CD8-positive, alpha-beta memory T cell (primary cell): ENCODE data around the gene SCGB3A2. TPM values are rescaled to one million over a fixed set of nuclear protein-coding genes. Genes with fewer than 3 reads are reported as not detected.

Experiments
- CTCF ChIA-PET: fragments of 350-600 bp; sonication (Branson Sonifier 250); formaldehyde crosslinking; loops from one replicate; lab custom pipeline; 2021; ENCODE audit warnings: antibody characterized with exemption; lab: Charles Lee
- POLR2A ChIA-PET: fragments of 350-600 bp; sonication (Branson Sonifier 250); formaldehyde crosslinking; loops from one replicate; lab custom pipeline; 2021; ENCODE audit warnings: antibody characterized with exemption; lab: Charles Lee
- DNase-seq, 5 donors: peaks; one replicate each; pipeline versions ENCODE4 v3.0.0 to v3.0.0-alpha.2; 2020 to 2022; ENCODE audit warnings: mixed read lengths in 1 of 5
- H3K27ac ChIP-seq: one replicate; pipeline ENCODE4 v1.7.0; 2013; ENCODE audit warnings: low read depth, mild to moderate bottlenecking, low read length, moderate library complexity
- H3K27me3 ChIP-seq: 2 replicates; pipeline ENCODE4 v1.7.0; 2013; ENCODE audit warnings: low read length, mild to moderate bottlenecking; ENCODE audit not compliant: insufficient read depth, poor library complexity, severe bottlenecking
- H3K36me3 ChIP-seq: 2 replicates; pipeline ENCODE4 v1.7.0; 2013; ENCODE audit warnings: mild to moderate bottlenecking, low read length, moderate library complexity; ENCODE audit not compliant: insufficient read depth
- H3K4me1 ChIP-seq: 2 replicates; pipeline ENCODE4 v1.7.0; 2013; ENCODE audit warnings: mild to moderate bottlenecking, low read length, moderate library complexity; ENCODE audit not compliant: insufficient read depth
- H3K4me3 ChIP-seq: 2 replicates; pipeline ENCODE4 v1.7.0; 2013; ENCODE audit warnings: mild to moderate bottlenecking, low read length
- H3K9me3 ChIP-seq: 2 replicates; pipeline ENCODE4 v1.7.0; 2013; ENCODE audit warnings: mild to moderate bottlenecking, low read length
- H3K27ac Mint-ChIP-seq, 8 donors: one replicate each; pipeline ENCODE4 v1.8.0; 2020 to 2021; ENCODE audit warnings: mixed read lengths in 8 of 8, mild to moderate bottlenecking in 6 of 8, inconsistent platforms in 3 of 8, moderate library complexity in 3 of 8
- H3K27me3 Mint-ChIP-seq, 2 donors: one replicate each; pipeline ENCODE4 v1.8.0; 2020 to 2021; ENCODE audit warnings: mixed read lengths in 2 of 2, mild to moderate bottlenecking in 1 of 2, moderate library complexity in 1 of 2
- H3K36me3 Mint-ChIP-seq, 3 donors: one replicate each; pipeline ENCODE4 v1.8.0; 2020 to 2021; ENCODE audit warnings: mixed read lengths in 3 of 3, inconsistent platforms in 1 of 3, mild to moderate bottlenecking in 1 of 3
- H3K4me1 Mint-ChIP-seq, 3 donors: one replicate each; pipeline ENCODE4 v1.8.0; 2020 to 2021; ENCODE audit warnings: mixed read lengths in 3 of 3, inconsistent platforms in 1 of 3, mild to moderate bottlenecking in 1 of 3
- H3K4me3 Mint-ChIP-seq, 7 donors: one replicate each; pipeline ENCODE4 v1.8.0; 2020 to 2021; ENCODE audit warnings: mixed read lengths in 7 of 7, mild to moderate bottlenecking in 6 of 7, moderate library complexity in 4 of 7, inconsistent platforms in 2 of 7
- H3K9me3 Mint-ChIP-seq, 5 donors: one replicate each; pipeline ENCODE4 v1.8.0; 2020 to 2022; ENCODE audit warnings: mixed read lengths in 5 of 5, mild to moderate bottlenecking in 3 of 5, moderate library complexity in 2 of 5, inconsistent platforms in 1 of 5
- polyA plus RNA-seq: library from polyadenylated mRNA; unstranded; fragments of 300-500 nt; fragmentation: Illumina TruSeq; gene quantifications from one replicate; pipeline ENCODE4 v1.2.3, GENCODE V29; 2021
- total RNA-seq, 2 experiments: library from RNA; stranded (reverse); gene quantifications; one replicate each; pipeline ENCODE4 v1.2.3, GENCODE V29; 2021

SCGB3A2 gene
- total and polyA plus RNA-seq, 3 experiments from 2014 or later, result not detected

DNA sequence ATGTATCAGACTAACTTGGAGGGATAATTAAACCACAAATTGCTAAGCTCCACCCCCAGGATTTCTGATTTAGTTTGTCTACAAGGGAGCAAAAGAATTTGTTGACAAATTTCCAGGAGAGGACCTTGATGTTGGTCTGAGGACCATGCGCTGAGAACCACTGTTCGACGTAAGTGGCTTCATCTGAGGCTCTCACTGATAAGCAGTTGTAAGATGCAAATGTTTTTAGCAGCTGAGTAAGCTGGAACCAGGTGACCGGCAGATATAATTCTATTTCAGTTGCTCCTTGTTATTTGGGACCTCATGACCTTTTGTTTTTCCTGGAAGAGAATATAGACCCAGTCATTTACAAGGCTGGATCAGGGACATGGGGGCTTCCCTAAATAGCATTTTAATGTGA, 32.9 kb upstream of the SCGB3A2 start:
- peaks cover 8 to 16% of the 10 kb centered on the region in 2 donors for H3K27me3 Mint-ChIP-seq
- H3K4me3 Mint-ChIP-seq, result no peak overlapping the region
- H3K27ac ChIP-seq, result no peak overlapping the region
- DNase-seq, result no peak
- no peaks in the 10 kb centered on the region for H3K4me1 Mint-ChIP-seq
- H3K4me1 ChIP-seq, result no peaks in the 10 kb centered on the region
- no peaks in the 10 kb centered on the region for H3K9me3 ChIP-seq
- no peak overlapping the region for H3K4me3 ChIP-seq
- no peaks in the 10 kb centered on the region for H3K9me3 Mint-ChIP-seq
- H3K36me3 Mint-ChIP-seq, result no peaks in the 10 kb centered on the region
- H3K27me3 ChIP-seq, result no peaks in the 10 kb centered on the region
- no peaks in the 10 kb centered on the region for H3K36me3 ChIP-seq
- CTCF ChIA-PET, result no interaction called here
- H3K27ac Mint-ChIP-seq, result no peak overlapping the region
- POLR2A ChIA-PET, result no interaction called here

DNA sequence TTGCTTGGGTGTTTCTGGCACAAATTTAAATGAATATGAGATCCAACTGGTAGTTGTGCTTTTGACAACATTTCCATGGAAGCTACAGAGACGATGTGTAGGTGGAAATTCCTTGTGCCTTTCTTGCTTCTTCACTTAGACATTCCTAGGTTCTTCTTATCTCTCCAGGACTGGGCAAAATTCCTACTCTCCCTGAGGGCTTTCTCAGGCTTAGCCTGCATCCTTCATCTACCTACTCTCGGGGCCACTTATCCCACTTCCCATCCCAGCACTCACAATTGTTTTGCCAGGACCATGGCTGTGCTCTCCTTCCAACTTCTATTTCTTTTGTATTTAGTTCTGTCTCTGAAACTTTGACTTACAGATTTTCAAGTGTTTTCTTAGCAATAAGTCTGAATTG, 29.3 kb upstream of the SCGB3A2 start:
- Histone ChIP-seq H3K27me3 (no peaks in the 10 kb centered on the region), H3K9me3 (no peaks in the 10 kb centered on the region), H3K27ac (no peak overlapping the region), H3K4me3 (no peak overlapping the region), H3K4me1 (no peaks in the 10 kb centered on the region), H3K36me3 (no peaks in the 10 kb centered on the region)
- peaks cover 3 to 14% of the 10 kb centered on the region in 2 donors for H3K27me3 Mint-ChIP-seq
- POLR2A ChIA-PET, result no interaction called here
- no peaks in the 10 kb centered on the region for H3K4me1 Mint-ChIP-seq
- H3K4me3 Mint-ChIP-seq, result no peak overlapping the region
- DNase-seq, result no peak
- H3K9me3 Mint-ChIP-seq, result no peaks in the 10 kb centered on the region
- no peak overlapping the region for H3K27ac Mint-ChIP-seq
- no peaks in the 10 kb centered on the region for H3K36me3 Mint-ChIP-seq
- CTCF ChIA-PET, result no interaction called here

GRCh38 chr5:147851578-147851977, 26.9 kb upstream of the SCGB3A2 start:
- POLR2A ChIA-PET, result no interaction called here
- Histone ChIP-seq H3K4me3 (no peak overlapping the region), H3K4me1 (no peaks in the 10 kb centered on the region), H3K27me3 (no peaks in the 10 kb centered on the region), H3K27ac (no peak overlapping the region), H3K36me3 (no peaks in the 10 kb centered on the region), H3K9me3 (no peaks in the 10 kb centered on the region)
- DNase-seq, result no peak
- Mint-ChIP-seq H3K4me3 (no peak overlapping the region), H3K27me3 (peaks cover 3 to 23% of the 10 kb centered on the region in 2 donors), H3K36me3 (no peaks in the 10 kb centered on the region), H3K9me3 (no peaks in the 10 kb centered on the region), H3K4me1 (no peaks in the 10 kb centered on the region), H3K27ac (no peak overlapping the region)
- CTCF ChIA-PET, result interaction anchor here (1.0 kb wide), 1 partner anchor 9 kb away, joined by 3 read pairs; no protein-coding TSS in a partner anchor

DNA sequence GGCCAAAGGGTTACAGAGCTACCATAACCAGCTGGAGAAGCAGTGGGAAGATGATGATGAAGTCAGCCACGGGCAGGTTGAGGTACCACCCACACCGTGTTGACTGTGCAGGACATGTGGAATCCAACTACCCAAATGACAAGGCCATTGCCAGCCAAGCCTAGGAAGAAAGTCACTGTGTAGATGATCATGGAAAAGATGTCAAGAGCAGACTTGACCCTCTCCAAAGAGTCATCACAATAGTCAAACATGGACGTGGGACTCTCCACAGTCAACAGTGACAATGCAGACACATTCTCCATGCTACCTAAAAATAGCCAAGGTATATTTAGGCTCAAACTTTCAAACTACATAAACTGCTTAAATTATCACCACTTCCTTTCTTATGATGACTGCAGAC, 26.1 kb upstream of the SCGB3A2 start:
- no peaks in the 10 kb centered on the region for H3K36me3 ChIP-seq
- H3K9me3 ChIP-seq, result no peaks in the 10 kb centered on the region
- H3K4me1 ChIP-seq, result no peaks in the 10 kb centered on the region
- no peak for DNase-seq
- POLR2A ChIA-PET, result no interaction called here
- CTCF ChIA-PET, result interaction anchor here (1.0 kb wide), 1 partner anchor 8 kb away, joined by 3 read pairs; no protein-coding TSS in a partner anchor
- Mint-ChIP-seq H3K27me3 (peaks cover 3 to 23% of the 10 kb centered on the region in 2 donors), H3K36me3 (no peaks in the 10 kb centered on the region), H3K27ac (no peak overlapping the region), H3K4me3 (no peak overlapping the region), H3K4me1 (peaks cover 0 to 1% (median 0%) of the 10 kb centered on the region in 3 donors), H3K9me3 (no peaks in the 10 kb centered on the region)
- no peak overlapping the region for H3K4me3 ChIP-seq
- no peak overlapping the region for H3K27ac ChIP-seq
- no peaks in the 10 kb centered on the region for H3K27me3 ChIP-seq

DNA sequence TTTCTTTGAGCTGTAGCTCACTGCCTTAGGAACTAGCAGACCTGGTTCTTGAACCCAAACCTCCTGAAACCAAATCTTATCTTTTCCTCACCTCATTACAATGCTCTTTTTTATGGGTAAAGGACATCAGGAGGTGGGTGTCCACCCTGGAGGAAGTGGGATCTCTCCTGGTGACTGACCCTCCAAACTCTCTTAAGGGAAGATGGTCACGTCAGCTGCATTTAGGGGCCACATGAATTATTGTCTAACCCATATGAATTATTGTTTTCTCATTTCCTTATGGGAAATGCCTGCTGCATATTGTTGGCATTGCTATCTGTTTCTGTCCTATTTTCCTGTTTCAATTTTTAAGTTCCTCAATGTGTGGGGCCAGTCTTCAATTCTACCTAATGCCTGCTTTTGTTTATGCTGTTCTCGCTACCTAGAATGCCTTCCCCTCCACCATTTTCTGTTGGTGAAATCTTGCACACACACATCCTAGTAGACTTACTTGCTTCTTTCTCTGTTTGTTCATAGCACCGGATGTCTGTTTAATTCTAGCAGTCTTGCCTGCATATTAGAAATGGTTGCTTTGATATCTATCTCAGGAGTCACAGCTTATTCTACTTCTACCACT, 25.0 kb upstream of the SCGB3A2 start:
- peaks cover 0 to 5% (median 0%) of the 10 kb centered on the region in 3 donors for H3K4me1 Mint-ChIP-seq
- Histone ChIP-seq H3K4me3 (no peak overlapping the region), H3K27ac (no peak overlapping the region), H3K27me3 (no peaks in the 10 kb centered on the region), H3K9me3 (no peaks in the 10 kb centered on the region), H3K4me1 (no peaks in the 10 kb centered on the region), H3K36me3 (no peaks in the 10 kb centered on the region)
- CTCF ChIA-PET, result no interaction called here
- POLR2A ChIA-PET, result no interaction called here
- no peak overlapping the region for H3K27ac Mint-ChIP-seq
- no peak for DNase-seq
- peaks cover 4 to 24% of the 10 kb centered on the region in 2 donors for H3K27me3 Mint-ChIP-seq
- H3K4me3 Mint-ChIP-seq, result no peak overlapping the region
- H3K9me3 Mint-ChIP-seq, result no peaks in the 10 kb centered on the region
- no peaks in the 10 kb centered on the region for H3K36me3 Mint-ChIP-seq

DNA sequence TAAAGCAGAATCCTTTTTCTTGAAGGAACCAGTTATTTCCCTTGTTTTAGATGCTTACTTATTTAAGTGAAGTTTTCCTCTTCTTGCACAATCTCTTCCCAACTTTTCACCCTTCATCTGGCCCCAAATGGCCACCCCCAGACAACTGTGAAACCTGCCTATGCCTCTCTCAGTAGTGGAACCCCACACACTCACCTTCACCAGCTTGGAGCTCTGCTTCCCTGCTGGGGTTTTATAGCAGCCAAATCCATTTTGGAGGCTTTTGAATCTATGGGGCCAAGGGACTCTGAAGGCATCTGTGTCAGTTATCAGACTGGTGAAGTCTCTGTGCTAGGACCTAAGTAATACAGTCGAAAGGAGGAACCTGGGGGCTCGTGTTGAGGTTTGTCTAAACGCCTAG, 24.2 kb upstream of the SCGB3A2 start:
- H3K36me3 Mint-ChIP-seq, result no peaks in the 10 kb centered on the region
- H3K4me1 ChIP-seq, result no peaks in the 10 kb centered on the region
- ChIA-PET POLR2A (no interaction called here), CTCF (interaction anchor here (0.7 kb wide), 1 partner anchor 8 kb away, joined by 3 read pairs; no protein-coding TSS in a partner anchor)
- DNase-seq, result no peak
- H3K27ac ChIP-seq, result no peak overlapping the region
- H3K4me3 ChIP-seq, result no peak overlapping the region
- H3K9me3 ChIP-seq, result no peaks in the 10 kb centered on the region
- no peaks in the 10 kb centered on the region for H3K36me3 ChIP-seq
- H3K4me3 Mint-ChIP-seq, result no peak overlapping the region
- H3K27me3 ChIP-seq, result no peaks in the 10 kb centered on the region
- H3K27me3 Mint-ChIP-seq, result peaks cover 2 to 25% of the 10 kb centered on the region in 2 donors
- peaks cover 0 to 5% (median 0%) of the 10 kb centered on the region in 3 donors for H3K4me1 Mint-ChIP-seq
- H3K27ac Mint-ChIP-seq, result no peak overlapping the region
- H3K9me3 Mint-ChIP-seq, result no peaks in the 10 kb centered on the region

- Histone ChIP-seq H3K9me3 (no peaks in the 10 kb centered on the region), H3K27me3 (no peaks in the 10 kb centered on the region), H3K4me3 (no peak overlapping the region), H3K27ac (no peak overlapping the region), H3K36me3 (no peaks in the 10 kb centered on the region), H3K4me1 (no peaks in the 10 kb centered on the region)
- CTCF ChIA-PET, result interaction anchor here (0.7 kb wide), 1 partner anchor 9 kb away, joined by 3 read pairs; no protein-coding TSS in a partner anchor
- Mint-ChIP-seq H3K9me3 (no peaks in the 10 kb centered on the region), H3K27me3 (peaks cover 1 to 24% of the 10 kb centered on the region in 2 donors), H3K4me1 (peaks cover 0 to 5% (median 0%) of the 10 kb centered on the region in 3 donors), H3K36me3 (no peaks in the 10 kb centered on the region), H3K27ac (no peak overlapping the region), H3K4me3 (no peak overlapping the region)
- no peak for DNase-seq
- POLR2A ChIA-PET, result no interaction called here
Observed at GRCh38 chr5:147854894-147855773, 23.4 kb upstream of the SCGB3A2 start.

DNA sequence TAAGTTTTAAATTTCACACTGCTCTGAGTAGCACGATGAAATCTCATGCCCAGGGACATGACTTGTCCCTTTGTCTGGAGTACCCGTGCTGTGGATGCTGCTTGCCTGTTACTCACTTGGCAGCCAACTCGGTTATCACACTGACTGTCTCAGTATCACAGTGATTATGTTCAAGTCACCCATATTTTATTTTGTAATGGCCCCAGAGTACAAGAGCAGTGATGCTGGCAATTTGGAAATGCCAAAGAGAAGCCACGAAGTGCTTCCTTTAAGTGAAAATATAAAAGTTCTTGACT, 22.8 kb upstream of the SCGB3A2 start:
- H3K27me3 Mint-ChIP-seq, result peaks cover 1 to 24% of the 10 kb centered on the region in 2 donors
- no peaks in the 10 kb centered on the region for H3K9me3 Mint-ChIP-seq
- DNase-seq, result no peak
- H3K36me3 Mint-ChIP-seq, result no peaks in the 10 kb centered on the region
- no peak overlapping the region for H3K27ac Mint-ChIP-seq
- Histone ChIP-seq H3K27ac (no peak overlapping the region), H3K4me3 (no peak overlapping the region), H3K36me3 (no peaks in the 10 kb centered on the region), H3K4me1 (no peaks in the 10 kb centered on the region), H3K27me3 (no peaks in the 10 kb centered on the region), H3K9me3 (no peaks in the 10 kb centered on the region)
- POLR2A ChIA-PET, result no interaction called here
- no peak overlapping the region for H3K4me3 Mint-ChIP-seq
- H3K4me1 Mint-ChIP-seq, result peaks cover 0 to 5% (median 0%) of the 10 kb centered on the region in 3 donors
- CTCF ChIA-PET, result no interaction called here
